ENCODE measurements around the gene LRMDA.

The LRMDA gene

GRCh38 chr10:76080451-76080850, 649.0 kb downstream of the LRMDA start:
- DNase-seq, result no peak

DNA sequence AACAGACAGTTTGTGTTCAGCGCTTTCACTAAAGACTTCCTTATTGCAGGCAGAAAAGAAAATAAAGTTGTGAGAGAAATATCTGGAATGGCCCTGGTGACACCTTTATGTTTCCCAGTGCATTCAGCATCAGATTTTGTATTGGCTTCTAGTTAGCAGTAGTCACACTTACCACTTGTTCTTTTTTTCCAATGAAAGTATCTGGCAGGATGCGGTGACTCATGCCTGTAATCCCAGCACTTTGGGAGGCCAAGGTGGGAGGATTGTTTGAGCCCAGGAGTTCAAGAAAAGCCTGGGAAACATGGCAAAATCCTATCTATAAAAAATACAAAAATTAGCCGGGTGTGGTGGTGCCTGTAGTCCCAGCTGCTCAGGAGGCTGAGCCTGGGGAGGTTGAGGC, 649.6 kb downstream of the LRMDA start:
- no peak for DNase-seq

DNA sequence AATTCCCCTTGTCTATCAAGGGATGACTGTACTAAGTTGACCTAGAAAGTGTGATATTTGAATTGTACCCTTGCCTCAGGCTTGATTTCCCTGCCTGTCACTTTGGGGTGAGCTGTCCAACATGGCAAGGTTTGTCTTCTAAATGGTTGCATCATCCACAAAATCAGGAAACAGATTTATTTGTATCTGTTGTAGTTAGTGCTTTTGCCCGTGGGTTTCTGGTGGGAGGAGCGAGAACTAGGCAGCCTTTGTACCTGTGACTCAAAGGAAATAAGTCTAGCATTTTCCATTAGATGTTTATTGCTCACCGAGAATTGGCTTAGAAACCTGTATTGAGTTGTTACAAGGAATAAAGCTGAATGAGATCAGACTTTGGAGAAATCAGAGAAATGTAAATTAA, 650.8 kb downstream of the LRMDA start:
- no peak for DNase-seq

DNA sequence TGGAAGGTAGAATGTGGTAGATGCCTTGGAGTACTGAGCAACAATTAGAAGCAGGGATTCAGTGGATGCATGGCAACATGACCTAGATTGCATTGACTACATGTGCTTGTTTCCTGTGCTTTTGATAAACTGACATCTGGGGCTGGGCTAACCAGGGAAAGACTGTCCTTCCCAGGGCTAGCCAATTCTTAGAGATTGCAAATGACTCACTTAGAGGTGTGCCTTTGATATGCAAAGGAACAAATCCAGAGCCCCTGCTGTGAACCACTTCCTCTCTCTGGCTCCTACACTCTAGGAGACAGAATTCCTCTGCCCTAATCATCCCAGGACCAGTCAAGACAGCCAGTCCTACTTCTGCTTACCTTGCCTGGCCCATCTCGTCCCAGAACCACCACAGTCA, 651.5 kb downstream of the LRMDA start:
- DNase-seq, result no peak

DNA sequence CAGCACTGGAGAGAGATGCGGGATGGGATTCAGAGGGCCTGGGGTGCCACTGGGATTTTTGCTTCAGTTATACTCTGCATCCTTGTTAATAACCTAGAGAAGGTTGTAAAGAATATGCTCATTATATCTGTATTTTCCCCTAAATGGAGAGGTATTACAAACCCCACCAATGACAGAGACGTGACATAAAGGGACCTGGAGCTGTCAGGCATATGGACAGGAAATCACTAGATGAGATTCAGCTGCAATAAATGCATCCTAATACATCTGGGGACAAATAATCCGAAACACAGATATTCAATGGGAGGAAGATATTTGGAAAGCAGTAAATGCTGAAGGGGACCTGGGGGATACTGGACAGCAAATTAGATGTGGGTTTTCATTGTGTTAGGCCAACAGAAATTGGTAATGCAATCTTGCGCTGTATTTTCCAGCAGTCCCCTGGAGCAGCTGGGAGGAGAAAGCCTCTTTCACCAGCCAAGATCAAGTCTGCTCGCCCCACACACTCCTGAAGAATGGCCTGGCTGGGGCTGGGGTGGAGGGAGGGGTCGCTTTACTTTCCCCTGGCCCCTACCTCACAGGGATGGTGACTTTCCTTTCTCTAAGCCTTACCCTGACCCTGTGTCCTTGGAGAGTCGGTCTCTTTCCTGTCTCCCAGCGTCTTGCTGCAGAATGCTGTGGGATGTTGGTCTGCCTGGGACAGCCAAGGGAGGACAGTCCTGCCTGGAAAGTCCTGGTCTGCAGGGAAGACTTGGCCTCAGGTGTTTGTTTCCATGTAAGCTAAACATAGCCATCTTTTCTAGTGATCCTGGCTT, 653.8 kb downstream of the LRMDA start:
- DNase-seq, result no peak

DNA sequence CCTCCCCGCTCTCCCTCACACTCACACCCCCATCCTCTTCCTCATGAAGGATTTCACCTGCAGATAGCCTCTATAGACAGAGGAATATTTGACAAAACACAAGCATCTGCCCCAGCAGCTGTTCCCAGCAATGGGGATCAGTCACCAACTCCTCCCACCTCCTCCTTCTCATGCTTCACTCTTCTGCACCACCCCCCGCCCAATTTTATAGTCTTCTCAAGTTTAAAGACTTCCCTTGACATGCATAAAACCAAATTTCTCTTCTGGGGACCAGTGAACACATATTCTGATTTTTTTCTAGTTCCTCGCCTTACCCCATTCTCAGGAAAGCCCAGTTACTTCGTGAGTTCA, 654.4 kb downstream of the LRMDA start:
- DNase-seq, result no peak

- DNase-seq, result no peak
Measured at GRCh38 chr10:76086170-76086760, 654.8 kb downstream of the LRMDA start.

DNA sequence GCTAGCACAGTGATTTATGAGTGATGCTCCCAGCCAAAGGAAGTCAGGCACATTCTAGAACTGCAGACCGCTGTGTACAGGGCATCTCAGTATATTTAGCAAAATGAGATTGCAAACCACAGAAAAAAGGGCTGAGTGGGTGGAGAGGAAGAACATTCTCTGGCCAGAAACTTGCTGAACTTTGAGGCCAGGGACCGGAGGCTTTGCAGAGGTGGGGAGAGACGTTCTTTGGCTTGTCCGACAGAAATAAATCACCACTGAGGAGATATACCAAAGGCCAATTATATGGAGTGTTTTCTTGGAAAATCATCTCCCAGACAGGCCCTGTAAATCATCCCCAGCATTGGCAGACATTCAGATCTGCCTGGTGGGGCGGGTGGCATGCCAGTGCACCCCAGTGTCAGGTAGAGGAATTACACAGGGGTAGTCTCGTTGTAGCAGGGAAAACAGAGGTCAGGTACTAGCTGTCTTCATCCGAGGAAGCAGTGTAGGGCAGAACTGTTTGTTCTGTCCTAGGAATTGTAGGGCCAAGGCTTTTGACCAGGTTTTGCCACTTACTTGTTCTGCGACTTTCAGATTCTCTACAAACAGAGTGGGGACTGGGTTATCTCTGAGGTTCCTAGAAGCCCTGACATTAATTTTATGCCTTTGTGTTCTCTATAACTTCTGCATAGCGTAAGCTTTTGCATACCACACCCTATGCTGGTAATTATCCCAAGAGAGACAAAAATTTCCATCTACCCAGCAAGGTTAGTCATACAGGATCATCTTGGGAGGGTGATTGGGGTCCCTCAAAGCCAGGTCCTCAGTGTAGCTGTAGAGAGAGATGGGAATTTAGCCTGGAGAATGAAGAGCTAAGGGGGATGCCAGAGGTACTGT, 655.6 kb downstream of the LRMDA start:
- DNase-seq, result no peak

- no peak for DNase-seq
Measured at GRCh38 chr10:76088008-76088407, 656.6 kb downstream of the LRMDA start.

GRCh38 chr10:76088980-76089379, 657.6 kb downstream of the LRMDA start:
- no peak for DNase-seq

DNA sequence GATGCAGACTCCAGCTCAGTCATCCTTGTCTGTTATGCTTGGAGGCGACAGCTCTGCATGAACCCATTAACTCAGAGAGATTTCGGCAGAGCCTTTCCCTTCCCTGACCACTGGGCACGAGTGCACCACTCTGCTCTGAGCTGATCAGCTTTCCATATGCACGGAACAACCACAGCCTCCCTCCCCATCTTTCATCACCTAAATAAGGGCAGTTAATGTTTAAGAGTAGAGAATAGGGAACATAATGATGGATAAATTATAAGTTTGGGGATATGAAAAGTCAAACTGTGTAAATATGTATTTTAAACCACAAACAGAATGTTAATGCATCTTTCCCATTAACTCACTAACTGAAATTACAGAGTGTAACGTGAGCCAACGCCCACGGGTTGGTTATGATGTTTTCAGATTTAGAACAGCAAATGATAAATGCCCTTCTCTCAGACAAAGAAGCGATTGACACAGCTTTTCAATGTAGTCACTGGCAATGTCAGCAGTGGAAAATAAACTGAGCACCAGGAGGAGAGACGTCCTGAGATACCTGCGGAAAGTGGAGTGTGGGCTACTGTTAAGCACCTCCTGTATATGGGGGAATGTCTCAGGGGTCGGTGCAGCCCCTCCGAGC, 658.2 kb downstream of the LRMDA start:
- no peak for DNase-seq

- no peak for DNase-seq
Measured at GRCh38 chr10:76091926-76092325, 660.5 kb downstream of the LRMDA start.

DNA sequence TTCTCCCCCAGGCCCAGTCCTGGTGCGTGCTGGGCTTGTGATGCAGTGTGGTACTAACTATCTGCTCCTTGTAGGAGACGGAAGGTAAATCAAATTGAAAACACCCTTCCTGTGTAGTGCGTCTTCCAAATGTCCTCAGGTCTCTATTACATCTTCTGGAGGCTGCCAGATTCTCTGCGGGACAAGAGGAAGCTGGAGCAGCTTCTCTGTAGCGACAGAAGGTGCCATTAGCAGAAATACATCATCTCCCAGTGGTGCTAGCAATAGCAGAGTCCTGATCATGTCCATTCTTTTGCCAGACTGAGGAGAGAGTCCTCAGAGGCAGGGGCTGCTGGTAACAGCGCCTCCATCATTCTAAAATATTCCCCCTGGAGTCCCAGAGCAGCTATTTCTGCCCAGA, 675.2 kb downstream of the LRMDA start:
- DNase-seq, result no peak

DNA sequence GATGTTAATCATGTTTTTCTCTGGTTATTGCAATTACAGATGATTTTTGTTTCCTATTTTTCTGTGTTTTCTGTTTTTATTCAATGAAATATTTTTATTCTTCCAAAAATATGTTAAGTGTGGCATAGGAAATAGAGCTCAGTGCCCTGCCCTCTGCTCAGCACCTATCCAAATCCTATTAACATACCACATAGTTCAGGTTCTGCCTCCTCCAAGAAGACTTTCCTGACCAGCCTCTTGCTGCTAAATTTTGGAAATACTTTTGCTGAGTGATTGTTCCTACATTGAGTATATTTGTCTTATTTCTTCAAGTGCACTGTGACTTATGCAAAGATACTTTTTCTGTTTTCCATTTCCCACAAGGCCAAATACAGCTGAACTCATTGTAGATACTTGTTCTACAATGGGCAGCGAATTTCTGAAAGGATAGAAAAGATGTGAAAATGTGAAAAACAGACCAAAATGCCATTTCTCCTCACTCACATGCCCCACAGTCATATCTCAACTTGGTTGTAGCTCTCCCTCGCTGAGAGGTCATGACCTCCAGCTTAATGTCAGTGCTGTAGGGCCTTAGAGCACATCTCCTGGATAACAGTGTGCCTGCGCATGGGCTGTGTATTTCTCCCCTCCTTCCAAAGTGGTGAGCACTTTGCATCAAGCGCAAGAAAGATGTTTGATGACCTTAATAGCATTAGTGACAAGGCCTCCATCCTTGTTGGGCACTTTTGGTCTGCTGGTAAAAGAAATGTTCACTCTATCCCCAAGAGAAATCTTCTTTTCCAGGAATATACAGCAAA, 677.3 kb downstream of the LRMDA start:
- no peak for DNase-seq

GRCh38 chr10:76111404-76111803, 680.0 kb downstream of the LRMDA start:
- DNase-seq, result no peak

DNA sequence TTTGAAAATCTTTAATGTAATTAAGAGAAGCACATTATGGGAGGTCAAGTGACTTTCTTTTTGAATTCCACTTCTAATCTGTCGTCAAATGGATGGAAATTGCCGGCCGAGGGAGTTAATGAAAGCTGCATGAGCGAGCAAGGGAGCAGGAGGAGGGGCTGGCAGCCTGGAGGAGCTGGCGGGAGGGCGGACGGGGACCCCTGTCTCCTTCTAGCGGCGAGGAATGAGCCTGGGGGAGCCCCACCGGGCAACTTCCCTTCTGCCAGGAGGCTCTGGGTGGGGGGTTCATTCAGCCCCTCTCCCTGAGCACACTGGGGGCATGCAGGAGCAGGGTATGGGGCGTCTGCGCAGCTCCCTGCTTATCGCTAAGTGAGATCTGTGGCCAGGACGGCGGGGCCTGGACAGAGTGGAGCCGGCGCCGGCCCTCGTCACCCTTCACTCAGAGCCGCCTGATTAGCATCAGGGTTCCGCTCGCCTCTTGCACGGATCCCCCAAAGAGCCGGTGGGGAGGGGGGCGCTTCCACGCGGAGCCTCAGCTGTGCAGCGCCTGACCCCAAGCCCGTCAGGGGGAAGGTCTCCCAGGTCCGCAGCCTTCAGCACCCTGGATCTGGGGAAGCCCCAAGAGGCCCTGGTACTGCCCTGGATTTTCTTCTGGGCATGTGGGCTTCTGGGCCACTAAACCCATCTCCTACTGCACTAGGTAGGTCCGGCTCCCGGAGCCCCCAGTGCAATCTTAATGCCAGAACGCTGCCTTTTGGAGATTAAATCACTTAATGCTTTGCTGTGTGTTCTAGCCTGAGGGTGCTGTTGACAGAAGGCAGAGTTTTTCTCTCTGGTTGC, 680.8 kb downstream of the LRMDA start:
- no peak for DNase-seq

DNA sequence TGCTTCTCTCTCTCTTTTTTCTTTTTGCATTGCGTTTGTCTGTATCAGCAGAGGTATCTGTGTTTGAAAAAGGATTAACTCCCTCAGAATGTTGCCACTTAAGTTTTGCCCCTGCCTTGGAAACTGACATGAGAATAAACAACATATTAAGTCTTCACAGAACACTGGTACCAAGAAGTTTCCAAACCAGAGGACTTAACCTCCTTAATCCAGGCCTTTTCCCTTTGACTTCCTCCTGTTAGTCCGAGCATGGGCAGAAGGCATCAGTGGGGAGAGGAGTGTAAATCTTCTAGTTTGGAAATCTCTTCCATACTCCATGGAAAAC, 681.4 kb downstream of the LRMDA start:
- DNase-seq, result no peak

- no peak for DNase-seq
Measured at GRCh38 chr10:76113952-76114351, 682.5 kb downstream of the LRMDA start.

DNA sequence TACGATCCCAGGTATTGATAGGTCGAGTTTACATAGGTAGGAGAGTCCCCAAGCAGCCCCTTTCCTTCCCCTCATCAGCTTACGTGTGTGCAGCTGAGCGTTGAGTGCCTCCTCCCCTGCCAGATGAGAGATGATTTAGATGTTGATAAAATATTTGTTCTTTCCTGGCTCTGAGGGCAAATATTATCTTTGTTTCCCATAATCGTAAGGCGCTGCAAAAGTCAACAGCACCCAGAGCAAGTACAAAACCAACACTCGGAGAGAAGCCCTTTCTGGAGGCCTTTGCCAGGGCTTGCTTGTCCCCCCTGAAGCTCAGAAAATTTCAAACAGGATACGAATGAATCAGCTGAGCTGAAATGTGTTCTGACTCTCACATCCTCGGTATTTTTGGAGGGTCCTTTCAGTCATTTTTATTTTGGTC, 683.2 kb downstream of the LRMDA start:
- DNase-seq, result no peak

- no peak for DNase-seq
Measured at GRCh38 chr10:76115131-76115470, 683.7 kb downstream of the LRMDA start.

DNA sequence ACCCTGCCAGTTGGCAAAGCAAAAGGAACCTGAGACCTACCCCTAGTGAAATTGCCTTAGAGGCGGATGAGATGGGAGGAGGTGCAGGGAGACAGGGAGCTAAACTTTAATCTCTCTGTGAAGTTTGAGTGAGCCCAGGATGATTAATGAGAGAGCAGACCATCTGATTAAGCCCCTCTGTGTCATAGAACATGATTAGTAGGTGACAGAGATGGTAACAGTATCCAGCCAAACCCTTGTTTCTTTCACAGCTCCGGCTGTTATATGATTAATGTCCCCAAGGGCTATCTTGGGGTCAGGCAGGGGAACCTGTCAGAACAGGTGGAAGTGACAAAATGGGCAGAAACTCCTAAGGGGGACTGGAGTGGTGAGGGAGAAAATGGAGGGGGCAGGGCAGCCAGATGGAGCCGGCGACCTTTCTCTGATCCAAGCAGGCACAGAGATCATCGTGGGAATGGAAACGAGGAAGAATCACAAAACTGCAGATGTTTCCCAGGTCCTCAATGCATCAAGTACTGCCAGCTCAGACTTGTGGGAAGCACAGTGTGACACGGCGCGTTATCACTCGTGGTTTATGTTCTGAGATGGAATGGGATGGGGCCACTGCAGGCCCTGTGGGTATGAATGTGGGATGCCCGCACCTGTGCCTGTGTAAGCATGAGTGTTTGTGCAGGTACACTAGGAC, 684.2 kb downstream of the LRMDA start:
- no peak for DNase-seq

Data from stimulated activated naive CD4-positive, alpha-beta T cell (primary cell).